HG02642 (cell line): ENCODE data around the gene SECISBP2L.
A peak's percentile ranks its signal among the peaks of the same experiment; 100 is the strongest.
"Not testable (repeated sequence)": the region's sequence is repeated elsewhere in the genome, so short reads cannot be mapped to it uniquely, and the experiment has no call there.

ENCODE experiments used
- ATAC-seq: cut with Tn5 transposase; IDR thresholded peaks from one replicate; pipeline ENCODE4 v1.9.1; 2021; ENCODE audit warnings: mild to moderate bottlenecking; ENCODE audit not compliant: unreplicated experiment, poor library complexity

SECISBP2L gene, protein sequence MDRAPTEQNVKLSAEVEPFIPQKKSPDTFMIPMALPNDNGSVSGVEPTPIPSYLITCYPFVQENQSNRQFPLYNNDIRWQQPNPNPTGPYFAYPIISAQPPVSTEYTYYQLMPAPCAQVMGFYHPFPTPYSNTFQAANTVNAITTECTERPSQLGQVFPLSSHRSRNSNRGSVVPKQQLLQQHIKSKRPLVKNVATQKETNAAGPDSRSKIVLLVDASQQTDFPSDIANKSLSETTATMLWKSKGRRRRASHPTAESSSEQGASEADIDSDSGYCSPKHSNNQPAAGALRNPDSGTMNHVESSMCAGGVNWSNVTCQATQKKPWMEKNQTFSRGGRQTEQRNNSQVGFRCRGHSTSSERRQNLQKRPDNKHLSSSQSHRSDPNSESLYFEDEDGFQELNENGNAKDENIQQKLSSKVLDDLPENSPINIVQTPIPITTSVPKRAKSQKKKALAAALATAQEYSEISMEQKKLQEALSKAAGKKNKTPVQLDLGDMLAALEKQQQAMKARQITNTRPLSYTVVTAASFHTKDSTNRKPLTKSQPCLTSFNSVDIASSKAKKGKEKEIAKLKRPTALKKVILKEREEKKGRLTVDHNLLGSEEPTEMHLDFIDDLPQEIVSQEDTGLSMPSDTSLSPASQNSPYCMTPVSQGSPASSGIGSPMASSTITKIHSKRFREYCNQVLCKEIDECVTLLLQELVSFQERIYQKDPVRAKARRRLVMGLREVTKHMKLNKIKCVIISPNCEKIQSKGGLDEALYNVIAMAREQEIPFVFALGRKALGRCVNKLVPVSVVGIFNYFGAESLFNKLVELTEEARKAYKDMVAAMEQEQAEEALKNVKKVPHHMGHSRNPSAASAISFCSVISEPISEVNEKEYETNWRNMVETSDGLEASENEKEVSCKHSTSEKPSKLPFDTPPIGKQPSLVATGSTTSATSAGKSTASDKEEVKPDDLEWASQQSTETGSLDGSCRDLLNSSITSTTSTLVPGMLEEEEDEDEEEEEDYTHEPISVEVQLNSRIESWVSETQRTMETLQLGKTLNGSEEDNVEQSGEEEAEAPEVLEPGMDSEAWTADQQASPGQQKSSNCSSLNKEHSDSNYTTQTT

DNA sequence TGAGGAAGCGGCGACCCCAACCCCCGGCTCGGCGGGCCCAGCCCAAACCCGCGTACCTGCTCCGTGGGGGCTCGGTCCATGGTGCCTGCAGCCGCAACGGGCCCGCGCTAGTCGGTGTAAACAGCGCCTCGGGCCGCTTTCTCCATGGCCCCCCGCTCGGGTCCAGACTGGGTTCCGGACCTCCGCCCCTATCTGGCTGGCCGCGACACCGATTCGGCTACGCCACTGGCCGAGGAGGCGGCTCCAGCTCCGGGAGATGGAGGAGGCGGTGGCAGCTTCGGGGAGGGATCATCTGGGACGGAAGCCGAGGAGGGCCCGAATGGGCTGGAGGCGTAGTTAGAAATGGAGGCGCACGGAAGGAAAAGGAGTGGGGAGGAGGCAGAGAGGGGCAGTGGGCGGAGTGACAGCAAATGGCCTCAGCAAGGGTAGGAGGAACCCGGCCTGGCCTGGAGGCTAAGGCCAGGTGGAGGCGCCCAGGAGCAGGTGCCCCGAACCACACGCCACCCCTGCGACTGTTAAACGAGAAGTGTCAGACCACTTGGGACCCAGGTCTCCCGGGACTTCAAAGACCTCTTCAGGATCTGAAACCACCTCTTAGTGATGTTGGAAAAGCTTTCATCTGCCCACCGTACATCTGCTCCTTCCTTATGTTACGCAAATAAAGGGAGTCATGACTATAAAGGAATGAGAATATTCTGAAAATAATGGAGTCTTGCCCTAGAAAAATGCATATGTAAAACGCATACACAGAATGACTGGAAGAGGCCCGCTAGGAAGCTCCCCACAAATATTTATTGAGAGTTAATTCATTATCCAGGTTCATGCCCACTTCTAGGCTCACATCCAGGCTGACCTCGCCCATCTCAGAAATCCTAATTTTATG lies at the start of gene SECISBP2L:
Gene SECISBP2L (minus strand): TSS at position 227 of the 883 bp plus-strand sequence. CDS start 147 bp downstream, at position 80.
- peak; percentile 98 for ATAC-seq

DNA sequence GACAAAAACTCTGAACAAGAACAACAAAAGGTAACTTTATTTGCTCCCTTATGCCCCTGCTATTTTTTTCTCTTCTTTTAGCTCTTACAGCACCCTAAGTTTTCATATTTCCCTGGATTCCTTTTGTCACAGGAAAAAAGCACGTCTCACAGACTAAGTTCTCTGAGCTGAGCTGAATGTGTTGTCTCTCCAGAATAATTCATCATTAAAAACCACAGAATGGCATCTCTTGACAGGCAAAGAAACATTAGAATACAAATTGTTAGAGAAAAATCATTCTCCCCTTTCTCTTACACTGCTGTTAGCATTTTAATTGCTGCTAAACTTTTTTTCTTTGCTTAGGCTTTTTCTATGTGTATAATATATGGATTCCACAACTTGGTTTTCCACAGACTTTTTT lies 48.7 kb upstream of the SECISBP2L start:
- ATAC-seq, result no peak

DNA sequence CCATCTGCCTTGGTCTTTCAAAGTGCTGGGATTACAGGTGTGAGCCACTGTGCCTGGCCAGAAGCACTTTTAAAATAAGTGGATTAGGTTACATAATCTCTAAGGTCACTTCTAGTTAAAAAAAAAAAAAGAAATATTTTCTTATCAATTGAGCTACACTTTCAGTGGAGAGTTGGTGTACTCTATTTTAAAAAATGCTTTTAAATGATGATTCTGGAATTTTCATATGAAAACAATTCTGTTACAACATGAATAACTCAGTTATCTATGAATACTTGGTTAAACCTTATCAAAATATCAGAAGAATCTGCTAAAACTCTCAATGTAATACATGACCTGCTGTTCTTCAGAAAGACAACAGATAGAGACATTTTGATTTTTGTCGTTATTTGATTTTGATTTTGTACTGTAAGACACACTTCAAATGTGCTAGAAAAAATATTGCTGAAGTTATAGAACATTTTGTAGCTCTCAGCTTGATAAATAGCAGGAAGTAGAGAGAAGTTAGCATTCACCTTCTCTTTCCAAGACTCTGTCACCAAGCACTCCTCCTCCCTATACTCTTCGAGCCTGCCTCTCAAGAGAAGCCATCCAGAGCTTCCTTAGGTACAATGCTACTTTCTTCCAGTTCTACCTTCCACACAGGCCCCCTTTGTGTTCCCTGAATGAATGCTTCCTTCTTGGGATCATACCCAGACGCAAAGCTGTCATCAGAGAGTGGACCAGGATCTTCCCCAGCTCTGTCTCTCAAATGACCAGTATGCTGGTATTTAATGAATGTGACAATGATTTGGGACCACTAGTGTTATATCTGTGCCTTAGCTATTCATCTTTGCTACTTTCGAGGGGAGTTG lies 47.2 kb upstream of the SECISBP2L start:
- no peak for ATAC-seq

DNA sequence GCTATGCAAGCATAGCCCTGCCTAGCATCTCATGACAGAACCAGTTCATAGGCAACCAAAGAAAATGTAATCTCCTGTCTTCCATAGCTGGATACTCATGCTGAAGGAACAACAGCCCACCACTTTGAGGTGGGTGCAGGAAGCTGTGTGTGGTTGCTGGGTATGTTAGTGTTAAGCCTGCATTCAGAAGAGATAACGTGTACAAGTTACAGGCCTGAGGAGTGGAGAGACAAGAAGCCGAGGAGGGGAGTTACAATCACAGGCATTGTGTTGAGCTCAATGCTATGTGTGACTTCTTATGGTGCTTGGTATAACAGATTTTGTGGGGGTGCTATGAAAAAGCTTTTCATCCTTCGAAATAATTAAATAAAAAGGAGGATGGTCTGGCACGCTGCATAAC lies 42.8 kb upstream of the SECISBP2L start:
- ATAC-seq, result no peak

DNA sequence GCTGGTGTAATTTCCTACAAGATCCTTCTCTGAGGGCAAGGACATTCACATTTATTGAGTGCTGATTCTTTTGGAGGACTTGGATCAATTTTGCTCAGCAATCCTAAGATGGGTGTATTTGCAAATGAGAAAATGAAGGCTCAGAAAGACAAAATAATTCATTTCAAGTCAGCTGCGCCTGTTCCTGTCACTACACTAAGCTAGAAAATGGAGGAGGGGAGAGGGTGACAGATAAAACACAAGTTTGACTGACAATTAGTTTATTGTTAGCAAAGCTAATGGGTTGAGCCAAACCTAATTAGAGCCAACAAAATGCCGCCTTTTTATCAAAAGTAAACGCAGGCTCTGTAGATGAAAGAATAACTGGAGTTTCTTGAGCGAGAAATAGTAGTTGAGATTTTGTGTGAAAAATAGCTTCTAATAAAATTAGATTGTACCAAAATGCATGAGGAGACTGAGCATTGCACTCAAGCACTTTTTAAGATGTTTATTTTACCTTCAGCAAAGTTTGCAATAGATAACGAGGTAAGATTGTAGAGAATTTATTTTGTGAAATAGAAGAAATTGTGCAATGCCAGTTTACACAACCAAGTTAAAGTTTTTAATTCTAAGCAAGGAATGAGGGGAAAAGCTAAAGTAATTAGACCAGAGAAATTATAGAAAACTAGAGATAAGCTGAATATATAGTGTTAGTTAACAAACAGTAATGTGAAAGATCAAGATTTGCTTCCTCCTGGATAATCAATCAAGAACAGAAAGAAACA lies 39.6 kb upstream of the SECISBP2L start:
- ATAC-seq, result no peak

DNA sequence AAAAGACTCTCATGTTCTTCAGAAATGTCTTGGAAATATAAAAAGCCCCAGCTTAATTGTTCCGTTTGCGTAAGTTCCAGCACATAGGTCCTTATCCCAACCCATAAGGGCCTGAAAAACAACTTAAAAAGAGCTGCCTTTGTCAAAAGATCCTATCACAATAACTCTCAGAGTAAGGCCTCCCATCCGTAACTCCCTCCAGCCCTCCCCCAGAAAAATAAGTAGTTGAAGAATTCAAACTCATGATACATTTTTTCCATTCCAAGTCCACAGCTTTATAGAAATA lies 38.0 kb upstream of the SECISBP2L start:
- ATAC-seq, result no peak

DNA sequence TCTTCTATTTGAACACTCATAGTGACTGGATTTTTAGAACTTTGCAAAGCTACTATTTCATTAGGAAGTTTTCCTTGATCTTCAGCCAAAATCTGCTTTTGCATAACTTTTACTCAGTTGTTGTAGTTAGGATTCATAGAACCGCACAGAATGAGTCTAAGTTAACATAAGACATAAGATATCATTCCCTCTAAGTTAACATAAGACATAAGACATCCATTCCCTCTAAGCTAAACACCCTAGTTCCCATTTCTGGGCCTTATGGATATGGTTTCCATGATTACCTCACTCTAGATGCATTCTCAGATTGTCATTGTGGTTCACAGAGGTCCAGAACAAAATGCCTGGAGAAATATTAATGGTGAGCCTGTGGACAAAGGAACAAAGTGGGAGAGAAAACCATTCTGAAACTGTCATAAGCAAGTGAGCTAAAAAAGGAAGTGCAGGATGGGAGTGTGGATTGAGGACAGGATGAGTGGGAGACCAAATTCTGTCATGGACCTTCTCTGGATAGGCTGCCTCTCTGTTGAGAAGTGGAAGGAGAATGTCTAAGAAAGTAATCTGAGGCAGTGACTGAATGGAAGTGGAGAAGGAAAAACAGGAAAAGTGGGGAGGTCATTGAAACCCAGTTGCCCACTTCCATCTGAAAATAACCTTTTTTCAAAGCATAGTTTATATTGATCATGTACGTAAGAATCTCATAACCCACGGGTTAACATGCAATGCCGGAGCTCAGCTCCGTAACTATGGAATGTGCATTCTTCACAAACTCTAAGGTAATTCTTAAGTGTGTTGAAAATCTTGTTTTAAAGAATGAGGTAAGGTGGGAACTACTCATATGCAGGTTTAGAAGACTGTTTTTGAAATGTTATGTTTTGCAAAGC lies 37.4 kb upstream of the SECISBP2L start:
- no peak for ATAC-seq

DNA sequence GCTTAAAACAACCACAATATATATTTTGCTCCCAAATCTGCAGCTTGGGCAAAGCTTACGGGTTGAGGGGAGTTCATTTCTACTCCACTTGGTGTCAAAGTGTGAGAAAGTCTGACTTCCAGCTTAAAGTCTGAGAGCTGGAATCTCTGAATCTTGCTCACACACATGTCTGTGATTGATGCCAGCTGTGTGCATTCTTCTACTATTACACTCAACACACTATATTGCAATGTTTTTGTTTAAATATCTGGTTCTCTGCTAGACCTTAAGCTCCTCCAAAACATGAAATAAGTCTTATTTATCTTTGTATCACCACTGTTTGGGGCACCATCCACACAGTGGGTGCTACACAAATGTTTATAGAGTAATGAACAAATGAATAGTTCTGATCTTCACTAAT lies 36.7 kb upstream of the SECISBP2L start:
- ATAC-seq, result no peak

DNA sequence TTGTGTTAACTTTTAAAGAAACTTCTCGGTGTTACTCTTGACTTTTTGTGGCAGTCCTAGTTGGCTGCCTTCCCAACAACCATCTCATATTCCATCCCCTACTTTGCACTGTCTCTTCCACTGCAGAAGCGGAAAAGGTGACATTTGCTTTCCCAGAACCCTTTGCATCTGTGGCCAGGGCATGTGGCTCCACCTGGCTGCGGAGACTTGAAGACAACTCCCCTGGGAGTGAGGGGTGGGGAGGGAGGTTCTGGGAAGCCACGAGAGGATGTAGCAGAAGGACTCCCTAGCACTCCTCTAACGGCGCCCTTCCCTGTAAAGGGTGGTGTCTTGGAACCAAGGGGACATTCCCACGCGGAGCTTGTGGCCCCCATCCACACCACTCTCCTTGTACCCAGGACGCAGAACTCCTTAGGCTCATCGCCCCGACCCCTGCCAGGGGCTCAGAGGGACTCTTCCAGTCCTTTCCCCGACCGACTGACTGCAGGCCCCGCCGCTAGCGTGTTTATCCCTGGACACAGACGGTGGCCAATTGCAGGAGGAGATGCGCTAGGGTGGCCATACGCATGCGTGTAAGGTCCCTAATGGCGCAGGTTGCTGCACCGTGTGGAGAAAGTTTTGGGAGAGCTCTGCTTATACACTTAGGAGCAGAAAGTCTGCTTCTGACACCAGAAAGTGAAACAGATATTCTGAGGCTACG lies 33.2 kb upstream of the SECISBP2L start:
- ATAC-seq, result no peak

DNA sequence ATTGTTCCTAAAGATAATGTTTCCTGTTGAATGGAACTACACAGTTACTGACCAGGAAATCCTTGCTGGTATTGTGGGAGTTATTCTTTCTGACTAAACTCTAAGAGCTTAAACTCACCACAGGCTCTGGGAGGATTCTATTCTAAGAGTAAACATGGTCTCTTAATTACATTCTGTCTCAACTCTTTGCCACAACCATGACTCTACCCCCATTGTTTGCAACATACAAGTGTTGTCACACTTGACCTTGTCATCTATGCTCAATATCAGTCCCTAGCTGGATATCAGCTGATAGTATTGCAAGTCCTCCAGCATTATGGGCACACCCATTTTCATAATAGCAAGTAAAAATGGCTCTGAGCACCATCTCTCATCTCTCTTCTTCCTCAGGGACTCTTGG lies 29.6 kb upstream of the SECISBP2L start:
- no peak for ATAC-seq

DNA sequence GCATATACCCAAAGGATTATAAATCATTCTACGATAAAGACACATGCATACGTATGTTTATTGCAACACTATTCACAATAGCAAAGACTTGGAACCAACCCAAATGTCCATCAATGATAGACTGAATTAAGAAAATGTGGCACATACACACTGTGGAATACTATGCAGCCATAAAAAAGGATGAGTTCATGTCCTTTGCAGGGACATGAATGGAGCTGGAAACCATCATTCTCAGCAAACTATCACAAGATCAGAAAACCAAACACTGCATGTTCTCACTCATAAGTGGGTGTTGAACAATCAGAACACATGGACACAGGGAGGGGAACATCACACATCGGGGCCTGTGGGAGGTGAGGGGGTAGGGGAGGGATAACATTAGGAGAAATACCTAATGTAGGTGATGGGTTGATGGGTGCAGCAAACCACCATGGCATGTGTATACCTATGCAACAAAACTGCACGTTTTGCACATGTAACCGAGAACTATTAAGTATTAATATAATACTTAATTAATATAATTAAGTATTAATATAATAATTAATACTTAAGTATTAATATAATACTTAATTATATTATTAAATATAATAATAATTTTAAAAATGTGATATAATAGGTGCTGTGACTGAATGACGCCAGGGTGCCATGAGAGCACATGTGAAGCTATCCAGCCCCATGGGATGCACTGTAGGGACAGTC lies 28.5 kb upstream of the SECISBP2L start:
- ATAC-seq, result not testable (repeated sequence)

DNA sequence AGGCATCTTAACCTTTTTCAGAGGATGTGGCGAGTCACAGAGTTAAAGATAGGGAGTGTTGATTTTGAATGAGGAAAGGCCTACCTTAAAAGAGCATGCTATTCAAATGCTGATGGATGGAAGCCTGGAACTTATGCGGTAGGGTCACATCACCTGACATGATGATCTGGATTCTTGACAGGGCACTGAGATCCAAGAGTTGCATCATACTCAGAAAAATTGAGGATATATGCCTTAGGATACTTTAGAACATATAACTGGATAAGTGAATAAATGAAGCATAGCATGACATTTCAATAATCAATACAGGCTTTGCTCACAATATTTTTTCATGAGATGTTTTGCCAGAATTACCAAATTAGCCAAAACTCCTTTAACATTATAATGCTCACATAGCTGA lies 20.1 kb upstream of the SECISBP2L start:
- no peak for ATAC-seq

DNA sequence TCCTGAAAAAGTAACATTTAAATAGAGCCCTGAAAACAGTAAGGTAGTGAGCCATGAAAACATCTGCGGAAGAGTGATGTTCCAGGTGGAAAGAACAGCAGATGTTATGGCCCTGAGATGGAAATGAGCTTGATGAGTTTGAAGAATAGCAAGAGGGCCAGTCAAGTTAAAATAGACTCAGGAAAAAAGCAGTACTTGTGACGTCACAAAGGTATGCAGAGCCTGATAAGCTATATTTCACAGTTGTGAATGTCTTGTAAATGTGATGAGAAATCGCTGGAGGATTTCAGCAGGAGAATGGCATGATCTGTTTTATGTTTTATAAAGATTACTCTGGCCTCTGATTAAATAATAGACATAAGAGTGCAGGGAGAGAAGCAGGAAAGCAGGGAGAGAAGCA lies 18.6 kb upstream of the SECISBP2L start:
- no peak for ATAC-seq

DNA sequence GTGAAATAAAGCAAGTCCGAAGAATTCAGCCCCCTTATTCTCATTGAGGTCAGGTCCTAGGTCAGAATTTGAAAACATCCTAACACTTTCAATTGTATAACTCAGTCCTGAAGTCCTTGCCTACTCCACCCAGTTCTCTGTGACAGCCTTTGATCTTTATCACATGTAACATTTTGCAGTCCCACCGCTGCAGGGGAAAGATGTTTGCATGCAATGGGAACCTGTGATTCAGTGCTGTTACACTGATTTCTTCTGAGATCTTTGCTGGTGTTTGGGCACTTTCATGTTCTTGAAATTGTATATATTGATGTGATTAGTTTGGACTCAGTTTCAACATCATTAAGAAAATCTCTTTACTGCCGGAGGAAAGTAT lies 18.0 kb upstream of the SECISBP2L start:
- no peak for ATAC-seq

DNA sequence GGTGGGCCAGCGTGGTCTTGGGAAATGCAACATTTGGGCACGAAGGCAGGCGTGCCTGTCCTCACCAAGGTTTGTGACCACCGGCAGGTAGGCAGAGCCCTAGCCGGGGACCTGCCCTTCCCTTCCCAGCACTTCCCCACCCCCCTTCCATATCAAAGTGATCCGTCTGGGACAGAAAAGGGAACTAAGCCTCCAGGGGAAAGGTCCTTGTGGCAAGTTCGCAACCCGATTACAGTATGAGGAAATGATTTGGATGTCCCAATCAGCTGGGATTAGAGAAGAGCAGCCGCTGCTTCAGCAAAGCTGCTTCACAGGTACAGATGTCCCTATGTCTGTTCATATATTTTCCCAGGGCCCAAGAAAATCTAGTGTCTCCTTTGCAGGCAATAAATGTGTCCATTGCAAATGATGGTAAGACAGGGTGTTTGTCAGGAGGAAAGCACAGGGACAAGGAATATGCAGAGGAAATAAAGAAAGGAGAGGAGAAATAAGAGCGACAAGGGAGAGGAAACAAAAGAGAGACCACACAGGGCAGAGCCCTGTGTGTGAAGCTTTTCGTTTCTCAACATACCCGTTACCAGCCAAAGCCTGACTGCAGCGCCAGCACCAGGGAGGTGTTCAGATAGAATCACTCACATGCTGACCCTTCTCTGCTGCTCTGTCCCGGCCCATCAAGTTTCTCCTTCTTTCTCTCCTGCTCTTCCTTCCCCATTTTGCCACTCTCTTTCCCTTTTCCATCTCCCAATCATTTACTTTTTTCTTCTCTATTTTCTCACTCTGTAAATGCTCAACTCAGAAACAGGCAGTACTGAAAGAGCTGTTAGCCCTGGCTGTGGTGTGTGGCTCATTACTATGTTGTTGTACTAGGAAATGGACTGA lies 17.4 kb upstream of the SECISBP2L start:
- ATAC-seq, result no peak

DNA sequence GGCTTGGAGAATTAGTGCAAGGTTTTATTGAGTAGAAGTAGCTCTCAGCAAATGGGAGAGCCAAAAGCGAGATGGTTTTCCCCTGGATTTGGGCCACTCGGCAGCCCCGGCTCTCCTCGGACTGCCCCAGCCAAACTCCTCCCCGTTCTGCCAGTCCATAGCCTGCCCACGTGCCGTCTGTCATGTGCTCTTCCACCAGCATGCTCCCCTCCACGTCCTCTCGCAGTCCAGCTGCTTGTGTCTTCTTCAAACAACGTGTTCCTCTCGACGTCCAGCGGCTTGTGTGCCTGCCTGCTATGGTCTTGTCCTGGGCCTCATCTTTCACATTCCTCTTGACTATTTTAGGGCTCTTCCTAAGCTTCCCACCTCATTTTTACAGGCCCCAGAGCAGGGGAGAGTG lies 16.7 kb upstream of the SECISBP2L start:
- ATAC-seq, result no peak
